HG03354 (cell line): ENCODE data around the gene RBM18.

ENCODE experiments used
- ATAC-seq: cut with Tn5 transposase; IDR thresholded peaks from one replicate; pipeline ENCODE4 v1.9.1; 2021; ENCODE audit warnings: mild to moderate bottlenecking; ENCODE audit not compliant: unreplicated experiment, poor library complexity, severe bottlenecking

Gene RBM18, protein sequence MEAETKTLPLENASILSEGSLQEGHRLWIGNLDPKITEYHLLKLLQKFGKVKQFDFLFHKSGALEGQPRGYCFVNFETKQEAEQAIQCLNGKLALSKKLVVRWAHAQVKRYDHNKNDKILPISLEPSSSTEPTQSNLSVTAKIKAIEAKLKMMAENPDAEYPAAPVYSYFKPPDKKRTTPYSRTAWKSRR

DNA sequence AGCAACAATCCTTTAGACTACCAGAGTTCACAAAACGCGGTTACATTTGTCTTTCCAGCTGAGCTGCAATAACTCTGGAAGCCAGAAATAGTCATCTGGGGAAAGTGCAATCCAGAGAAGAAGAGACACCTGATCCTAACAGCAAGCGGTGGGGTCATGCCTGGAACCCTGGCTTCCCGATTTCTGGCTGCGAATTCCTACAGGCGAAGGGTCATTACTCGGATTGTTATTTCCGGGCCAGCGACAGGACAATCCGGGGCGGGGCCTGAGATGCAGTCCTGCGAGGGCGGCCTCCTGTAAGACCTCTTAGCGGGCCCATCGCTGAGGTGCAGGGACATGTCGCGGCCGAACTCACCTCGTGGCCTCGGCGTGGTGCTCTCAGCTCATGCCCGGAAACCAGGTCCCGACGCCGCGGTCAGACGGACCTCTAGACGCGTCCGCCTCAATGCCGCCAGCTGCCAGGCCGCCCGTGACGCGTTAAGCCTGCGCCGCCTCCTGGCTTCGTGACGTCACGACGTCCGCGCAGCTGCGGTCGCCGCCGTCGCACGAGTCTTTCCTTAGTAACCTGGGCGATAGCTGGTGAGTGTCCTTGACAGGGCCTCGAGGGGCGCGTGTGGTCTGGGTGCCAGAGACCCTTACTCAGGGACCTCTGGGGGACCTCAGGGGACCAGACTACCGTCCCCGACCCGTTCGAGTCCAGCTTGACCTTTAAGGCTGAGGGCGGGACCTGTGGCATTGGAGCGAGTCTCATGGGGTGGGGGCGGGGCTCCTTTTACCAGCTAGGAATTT, at the start of gene RBM18, which contains the start of gene MRRF:
RBM18 (minus strand) TSS at position 481 of the 789 bp plus-strand sequence. CDS start 3,348 bp downstream, outside the sequence.
MRRF (plus strand) TSS at position 523 of the 789 bp plus-strand sequence. CDS start 6,010 bp downstream, outside the sequence.
- peak; percentile 86 for ATAC-seq

DNA sequence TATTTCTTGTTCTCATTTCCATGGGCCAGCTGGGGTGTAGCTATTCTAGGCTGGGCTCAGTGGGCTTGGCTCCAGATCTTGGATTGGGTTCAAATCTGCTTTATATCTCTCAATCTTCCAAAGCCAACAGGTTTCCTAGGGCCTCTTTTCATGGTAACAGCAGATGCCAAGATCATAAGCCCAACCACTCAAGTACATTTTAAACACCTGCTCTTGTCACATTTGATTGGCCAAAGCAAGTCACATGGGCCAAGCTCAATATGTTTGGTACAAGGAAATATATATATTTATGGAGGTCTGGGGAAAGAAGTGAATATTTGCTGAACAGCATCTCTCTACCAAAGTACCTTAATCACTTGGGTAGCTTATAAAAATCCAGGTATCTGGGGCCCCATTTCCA, 49.5 kb upstream of the RBM18 start:
- ATAC-seq: no peak

DNA sequence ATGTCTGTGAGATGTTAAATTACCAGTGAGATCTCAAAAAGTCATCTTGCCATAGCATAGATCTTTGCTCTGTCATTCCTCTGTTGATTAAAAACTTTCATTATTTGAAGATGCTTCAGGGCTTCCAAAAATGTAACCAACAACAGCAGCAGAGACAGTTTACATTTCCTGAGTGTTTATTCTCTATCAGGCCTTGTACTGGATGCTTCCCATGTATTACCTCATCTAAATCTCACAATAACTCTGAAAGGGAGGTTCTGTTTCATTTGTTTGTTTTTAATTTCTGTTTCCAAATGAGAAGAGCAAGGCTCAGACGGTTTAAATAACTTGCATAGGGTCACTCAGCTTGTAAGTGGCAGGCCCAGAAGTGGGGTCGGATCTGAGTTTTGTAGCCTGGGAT, 45.2 kb upstream of the RBM18 start:
- no peak for ATAC-seq

DNA sequence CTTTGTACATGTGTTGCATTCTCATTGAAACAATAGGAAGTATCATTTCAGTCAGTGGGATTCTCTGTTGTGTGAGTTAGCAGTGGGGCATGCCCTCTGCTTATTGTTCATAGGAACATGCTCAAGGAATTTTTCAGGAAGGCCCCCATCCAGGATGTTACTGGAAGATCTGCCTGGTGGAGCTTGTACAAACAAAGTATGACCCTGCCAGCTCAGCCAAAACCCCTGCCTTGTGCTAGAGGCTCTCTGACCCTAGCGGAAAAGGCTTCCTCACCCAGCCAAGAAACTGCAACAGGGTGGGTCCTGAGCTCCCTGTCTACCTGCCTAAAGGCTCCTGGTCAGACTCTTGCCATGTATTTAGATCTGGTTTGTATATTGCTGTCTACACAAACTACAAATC, 43.3 kb upstream of the RBM18 start:
- no peak for ATAC-seq

DNA sequence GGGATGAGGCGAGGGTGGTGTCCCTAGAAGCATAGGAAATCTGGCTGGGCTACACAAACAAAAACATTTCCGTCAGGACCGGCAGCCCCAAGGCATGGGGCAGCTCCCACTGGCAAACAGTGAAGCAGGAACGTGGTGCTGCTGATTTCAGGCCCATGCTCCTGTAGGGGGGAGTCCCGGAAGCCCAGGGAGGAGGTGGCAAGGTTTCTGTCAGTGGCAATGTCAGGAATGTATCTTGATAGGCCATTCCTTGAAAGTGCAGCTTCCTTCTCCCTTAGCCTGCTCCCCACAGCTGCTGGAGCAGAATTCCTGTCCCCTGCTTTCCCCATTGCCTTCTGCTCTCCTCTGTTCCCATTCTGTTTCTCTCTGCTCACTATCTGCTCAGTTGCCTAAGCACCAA, 42.4 kb upstream of the RBM18 start:
- no peak for ATAC-seq

DNA sequence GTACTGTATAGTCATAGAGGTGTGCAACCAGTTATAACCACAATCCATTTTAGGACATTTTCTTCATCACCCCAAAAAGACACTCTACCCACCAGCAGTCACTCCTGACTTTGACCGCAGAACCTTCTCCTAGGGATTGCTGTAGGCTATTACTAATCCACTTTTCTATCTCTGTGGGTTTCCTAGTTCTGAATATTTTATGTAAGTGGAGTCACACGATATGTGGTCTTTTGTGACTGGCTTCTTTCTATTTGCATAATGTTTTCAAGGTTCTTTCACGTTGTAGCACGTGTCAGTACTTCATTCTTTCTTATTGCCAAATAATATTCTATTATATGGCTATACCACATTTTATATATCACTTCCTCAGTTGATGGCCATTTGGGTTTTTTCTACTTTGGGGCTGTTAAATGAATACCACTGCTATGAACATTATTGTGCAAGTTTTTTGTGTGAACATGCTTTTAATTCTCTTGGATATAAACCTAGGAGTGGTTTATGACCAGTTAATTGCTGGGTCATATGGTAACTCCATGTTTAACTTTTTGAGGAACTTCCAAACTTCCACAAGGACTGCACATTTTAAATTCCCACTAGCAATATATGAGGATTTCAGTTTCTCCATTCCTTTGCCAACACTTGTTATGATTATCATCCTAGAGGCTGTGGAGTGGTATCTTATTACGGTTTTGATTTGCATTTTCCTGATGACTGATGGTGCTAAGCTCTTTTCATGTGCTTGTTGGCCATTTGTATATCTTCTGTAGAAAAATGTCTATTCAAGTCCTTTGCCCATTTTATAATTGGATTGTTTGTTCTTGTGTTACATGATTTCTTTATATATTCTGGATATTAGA, 37.8 kb upstream of the RBM18 start:
- ATAC-seq: no peak

DNA sequence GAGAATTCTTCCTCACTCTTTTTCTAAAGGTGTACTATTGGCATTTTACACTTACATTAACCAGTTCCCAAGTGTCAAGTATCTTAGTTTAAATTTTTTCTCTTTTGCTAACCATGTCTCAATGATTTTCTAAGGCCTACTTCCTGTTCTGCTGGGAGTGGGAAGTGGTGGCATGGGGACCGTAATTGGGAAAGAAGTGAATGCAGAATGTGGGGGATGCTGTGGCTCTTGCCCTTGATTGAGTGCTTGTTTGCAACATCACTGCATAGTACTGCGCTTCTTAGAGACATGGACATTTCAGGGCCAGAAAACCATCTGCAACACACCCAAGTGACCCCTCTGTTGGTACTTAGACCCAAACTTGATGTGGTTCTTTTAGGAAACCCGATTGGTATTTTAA, 32.9 kb upstream of the RBM18 start:
- ATAC-seq: no peak

DNA sequence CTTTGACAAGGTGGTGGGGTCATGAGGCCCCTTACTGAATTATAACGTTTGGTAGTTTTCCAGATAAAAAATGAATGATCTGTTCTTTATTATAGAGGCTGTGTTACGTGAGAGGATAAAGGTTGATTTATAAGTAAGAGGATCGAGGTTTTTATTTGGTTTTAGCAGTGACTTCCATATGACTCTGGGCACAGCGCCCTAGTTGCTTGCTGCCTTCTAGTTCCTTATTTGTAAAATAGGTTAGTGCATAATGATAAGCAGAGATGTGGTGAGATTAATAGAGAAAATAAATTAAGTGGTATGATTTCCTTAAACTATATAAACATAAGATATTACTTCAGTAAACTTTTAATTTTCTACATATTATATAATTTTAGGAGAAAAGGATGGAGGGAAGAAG, 29.9 kb upstream of the RBM18 start:
- ATAC-seq: no peak

DNA sequence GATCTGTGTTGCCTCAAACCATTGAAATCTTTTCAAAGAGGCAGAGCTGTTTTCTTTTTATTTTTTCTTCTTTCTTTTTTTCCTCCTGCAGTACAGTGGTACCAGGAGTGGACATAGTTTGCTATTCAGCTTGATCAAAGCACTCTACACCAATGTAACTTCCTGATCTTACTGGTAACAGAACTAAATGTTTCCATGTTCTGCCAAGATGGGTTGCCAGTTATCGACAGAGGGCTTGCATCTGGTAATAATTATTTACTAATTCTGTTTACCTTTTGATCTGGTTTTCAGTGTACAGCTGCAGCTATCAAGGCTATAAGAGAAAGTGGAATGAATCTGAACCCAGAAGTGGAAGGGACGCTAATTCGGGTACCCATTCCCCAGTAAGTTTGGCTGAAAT, 26.8 kb upstream of the RBM18 start:
- ATAC-seq: no peak

DNA sequence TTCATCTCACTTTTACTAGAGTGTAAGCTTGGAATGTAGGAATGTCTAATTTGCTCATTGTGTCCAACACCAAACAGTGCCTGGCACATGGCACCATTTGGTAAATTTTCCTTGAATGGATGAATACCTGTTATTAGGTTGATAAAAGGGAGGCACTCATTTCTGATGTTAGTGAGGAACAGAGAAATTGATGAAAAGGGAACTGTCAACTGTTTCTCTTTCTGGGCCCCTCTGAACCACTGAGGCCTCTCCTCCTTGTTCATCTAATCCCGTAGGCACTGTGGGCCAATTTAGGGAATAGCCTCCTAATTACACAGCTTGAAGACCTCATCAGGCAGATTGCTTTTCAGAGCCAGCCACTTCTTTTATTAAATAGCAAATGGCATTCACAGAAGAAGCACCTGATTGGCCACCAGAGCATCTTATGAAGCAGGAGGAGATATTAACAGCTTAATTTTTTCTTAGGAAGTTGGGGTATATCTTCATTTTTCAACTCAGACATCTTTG, 22.6 kb upstream of the RBM18 start:
- ATAC-seq: no peak

DNA sequence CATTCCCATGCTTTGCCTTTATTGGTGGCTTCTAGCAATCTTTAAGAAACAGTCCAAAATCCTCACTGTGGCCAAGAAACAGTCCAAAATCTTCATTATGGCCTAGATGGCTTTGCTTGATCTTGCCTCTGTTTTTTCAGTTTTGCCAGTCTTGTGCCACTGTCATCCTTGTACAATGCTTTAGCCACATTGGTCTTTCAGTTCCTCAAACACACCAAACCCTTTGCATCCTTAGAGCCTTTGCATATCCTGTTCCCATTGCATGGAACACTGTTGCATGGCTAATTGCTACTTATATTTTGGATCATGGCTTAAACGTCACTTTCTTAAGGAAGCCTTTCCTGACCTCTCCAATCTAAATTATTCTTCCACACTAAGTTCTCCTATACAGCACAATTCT, 22.1 kb upstream of the RBM18 start:
- ATAC-seq: peak; percentile 57

DNA sequence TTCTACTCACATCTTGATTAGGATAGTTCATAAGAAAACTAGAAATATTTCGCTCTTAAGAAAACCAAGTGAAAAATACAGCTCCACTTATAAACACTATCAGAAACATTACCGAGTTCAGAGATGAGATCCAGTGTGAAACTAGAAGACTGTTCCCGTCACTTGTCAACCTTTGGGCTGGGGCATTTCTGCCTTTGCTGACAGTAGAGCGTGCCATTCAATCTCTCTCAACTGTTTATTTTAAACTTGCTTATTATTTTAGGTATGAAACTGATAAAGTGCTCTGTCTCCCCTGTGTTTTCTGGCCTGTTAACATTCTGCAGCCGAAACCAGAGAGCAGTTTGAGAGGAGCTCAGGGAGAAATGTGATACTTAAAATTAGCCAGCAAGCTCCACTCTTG, 16.7 kb upstream of the RBM18 start:
- ATAC-seq: no peak

DNA sequence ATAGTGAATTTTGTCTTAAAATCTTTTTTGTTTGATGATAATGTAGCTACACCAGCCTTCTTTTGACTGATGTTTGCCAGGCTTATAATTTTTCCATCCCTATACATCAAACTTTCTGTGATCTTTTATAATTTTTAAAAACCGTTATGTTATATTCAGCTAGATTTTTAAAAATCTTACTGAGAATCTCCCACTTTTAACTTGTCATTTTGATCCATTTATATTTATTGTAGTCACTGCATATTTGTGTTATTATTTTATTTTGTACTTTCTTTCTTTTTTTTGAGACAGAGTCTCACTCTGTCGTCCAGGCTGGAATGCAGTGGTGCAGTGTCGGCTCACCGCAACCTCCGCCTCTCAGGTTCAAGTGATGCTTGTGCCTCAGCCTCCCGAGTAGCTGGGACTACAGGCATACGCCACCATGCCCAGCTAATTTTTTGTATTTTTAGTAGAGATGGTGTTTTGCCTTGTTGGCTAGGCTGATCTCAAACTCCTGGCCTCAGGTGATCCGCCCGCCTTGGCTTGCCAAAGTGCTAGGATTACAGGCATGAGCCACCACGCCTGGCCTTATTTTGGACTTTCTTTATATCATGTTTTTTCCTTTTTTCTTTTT, 12.8 kb upstream of the RBM18 start:
- ATAC-seq: no peak

DNA sequence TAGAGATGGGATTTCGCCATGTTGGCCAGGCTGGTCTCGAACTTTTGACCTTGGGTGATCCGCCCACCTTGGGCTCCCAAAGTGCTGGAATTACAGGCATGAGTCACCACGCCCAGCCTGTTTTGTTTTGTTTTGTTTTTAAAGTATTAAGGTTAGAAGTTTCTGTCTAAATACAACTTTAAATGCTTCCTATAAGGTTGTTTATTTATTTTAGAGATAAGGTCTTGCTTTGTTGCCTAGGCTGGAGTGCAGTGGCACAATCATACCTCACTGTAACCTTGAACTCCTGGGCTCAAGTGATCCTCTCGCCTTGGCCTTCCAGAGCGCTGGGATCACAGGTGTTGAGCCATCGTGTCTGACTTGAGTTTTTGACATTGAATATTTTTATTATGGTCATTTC, 11.5 kb upstream of the RBM18 start:
- ATAC-seq: no peak

DNA sequence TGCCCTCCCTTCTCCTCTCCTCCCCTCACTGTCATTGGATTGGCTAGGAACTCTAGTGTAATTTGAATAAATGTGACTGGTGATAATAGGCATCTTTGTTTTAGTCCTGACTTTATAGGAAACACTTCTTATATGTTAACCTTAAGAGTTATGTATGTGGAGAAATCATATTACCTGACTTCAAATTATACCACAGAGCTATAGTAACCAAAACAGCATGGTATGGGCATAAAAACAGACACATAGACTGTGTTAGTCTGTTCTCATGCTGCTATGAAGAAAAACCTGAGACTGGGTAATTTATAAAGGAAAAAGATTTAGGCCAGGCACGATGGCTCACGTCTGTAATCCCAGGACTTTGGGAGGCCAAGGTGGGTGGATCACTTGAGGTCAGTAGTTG, 9.4 kb upstream of the RBM18 start:
- ATAC-seq: no peak

DNA sequence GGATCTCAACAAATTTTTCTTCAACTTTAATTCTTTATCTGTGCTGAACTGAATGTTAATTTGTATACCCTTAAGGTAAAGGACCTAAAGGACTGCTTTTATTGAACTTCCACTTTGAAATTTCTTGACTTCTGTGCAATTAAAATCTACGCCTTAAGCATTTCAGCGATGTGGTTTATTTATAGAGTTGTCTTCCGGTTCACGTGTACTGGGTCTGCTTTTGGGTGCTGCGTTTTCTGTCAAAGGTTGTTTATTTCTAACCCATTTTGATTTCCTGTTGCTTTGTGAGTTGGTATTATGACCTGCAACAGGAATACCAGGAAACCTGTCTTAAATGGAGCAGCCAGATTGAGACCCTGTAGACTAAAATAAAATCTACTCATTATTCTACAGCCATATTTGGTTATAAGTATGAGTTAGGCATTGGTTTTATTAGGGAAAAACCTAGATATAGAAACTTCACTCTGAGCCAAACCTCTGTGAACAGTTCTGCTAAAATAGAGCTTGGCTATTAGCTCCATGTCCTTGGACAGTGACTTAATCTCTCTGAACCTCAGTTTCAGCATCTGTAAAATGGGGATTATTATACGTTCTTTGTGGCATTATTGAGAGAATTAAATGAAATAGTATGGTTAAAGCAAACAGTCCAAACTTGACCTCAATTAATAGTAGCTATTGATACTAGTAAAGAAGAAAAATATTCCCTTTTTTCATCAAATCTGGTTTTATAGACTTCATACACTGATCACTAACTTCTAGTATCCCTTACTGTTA, 3.6 kb upstream of the RBM18 start:
- no peak for ATAC-seq

DNA sequence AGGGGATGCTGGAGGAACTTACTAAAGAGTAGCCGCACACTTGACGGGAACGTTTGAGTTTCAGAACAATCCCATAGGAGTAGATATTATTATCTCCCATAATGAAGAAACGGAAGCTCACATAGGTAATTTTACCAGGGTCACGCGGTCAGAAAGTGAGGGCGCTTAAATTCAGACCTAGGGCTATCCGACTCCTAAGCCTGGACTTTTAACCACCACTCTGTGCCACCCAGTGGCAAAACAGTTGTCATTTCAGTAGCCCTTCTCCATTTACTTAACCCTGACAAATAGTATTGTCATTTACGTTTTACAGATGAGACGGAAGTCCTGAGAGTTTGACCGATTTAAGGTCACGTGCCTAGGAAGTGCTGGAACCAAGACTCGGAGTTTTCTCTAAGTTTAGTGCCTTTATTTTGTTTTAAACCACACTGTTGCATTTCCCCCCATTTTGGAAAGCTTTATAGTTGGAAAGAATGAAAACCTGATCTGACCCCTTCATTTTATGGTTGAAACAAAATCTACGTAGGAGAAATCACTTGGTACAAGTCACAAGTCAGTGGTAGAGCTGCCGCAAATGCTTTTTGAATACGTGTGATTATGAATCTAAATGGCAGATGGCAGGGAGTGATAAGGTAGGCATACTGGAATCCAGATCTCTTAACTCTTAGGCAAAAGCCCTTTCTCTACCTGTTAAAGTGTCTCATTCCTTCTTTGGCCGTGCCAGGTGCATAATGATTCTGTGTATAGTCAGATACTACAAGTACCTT, 692 bp upstream of the RBM18 start:
- peak; percentile 41 for ATAC-seq

DNA sequence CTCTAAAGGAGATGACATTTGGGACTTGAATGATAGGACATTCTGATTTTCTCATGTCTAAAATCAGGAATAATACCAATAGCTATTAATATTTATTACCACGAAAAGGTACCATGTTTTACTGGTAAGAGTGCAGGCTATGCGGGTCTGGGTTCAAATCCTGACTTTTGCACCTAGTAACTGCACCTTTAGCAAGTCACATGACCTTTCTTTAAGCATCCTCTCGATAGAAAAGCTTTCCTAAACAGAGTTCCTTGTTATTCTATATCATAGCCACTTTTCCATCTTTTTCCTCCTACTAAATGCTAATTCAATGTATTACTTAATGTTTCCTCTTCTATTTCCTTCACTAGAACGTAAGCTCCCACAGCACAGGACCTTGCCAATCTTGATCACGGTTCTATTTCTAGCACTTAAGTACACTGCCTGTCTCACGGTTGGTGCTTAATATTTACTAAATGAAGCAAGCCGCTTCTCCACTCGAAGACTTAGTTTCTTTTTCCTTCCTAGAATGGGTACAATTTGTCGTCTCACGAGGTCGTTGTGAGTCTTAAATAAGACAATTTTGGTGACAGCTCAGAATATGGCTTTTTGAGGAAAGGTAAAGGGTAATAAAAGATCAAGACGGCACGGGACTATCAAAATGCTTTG, 816 bp downstream of the RBM18 start:
- no peak for ATAC-seq
